ENCODE data around the gene IL22RA2. TPM values are rescaled to one million over a fixed set of nuclear protein-coding genes. Genes with fewer than 3 reads are reported as not detected.

Gene IL22RA2
- total and polyA plus RNA-seq, 9 of the 15 experiments (the other 6 are each of a cell fraction or from before 2014, with no cell fraction given) = 0.03 TPM; not detected in 8

DNA sequence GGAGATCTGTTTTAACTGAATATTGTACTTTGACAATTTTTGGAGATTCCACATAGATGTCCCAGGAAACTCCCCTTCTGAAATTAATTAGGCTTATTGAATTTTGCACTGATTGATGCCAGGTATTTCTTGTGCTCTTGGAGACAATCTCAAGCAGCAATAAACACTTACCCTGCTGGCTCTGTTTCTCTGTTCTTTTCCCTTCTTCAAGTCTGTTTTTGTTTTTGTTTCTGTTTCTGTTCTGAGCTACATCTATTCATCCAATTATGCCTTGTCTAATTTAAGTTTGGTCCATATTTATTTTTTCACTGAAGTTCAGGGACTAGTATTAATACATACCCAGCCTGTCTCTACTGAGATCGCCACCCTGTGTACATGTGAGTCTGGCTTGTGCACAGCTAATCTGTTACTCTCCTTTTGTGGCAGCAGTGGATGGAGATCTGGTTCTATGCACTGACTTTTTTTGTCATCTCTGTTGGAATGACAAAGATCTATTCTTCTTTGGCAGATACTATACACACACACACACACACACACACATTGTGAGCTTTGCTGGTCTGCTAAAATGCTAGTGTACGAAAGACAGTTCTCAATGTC is 51.9 kb downstream of the IL22RA2 start (continued):
- TF ChIP-seq, protein P1, sequence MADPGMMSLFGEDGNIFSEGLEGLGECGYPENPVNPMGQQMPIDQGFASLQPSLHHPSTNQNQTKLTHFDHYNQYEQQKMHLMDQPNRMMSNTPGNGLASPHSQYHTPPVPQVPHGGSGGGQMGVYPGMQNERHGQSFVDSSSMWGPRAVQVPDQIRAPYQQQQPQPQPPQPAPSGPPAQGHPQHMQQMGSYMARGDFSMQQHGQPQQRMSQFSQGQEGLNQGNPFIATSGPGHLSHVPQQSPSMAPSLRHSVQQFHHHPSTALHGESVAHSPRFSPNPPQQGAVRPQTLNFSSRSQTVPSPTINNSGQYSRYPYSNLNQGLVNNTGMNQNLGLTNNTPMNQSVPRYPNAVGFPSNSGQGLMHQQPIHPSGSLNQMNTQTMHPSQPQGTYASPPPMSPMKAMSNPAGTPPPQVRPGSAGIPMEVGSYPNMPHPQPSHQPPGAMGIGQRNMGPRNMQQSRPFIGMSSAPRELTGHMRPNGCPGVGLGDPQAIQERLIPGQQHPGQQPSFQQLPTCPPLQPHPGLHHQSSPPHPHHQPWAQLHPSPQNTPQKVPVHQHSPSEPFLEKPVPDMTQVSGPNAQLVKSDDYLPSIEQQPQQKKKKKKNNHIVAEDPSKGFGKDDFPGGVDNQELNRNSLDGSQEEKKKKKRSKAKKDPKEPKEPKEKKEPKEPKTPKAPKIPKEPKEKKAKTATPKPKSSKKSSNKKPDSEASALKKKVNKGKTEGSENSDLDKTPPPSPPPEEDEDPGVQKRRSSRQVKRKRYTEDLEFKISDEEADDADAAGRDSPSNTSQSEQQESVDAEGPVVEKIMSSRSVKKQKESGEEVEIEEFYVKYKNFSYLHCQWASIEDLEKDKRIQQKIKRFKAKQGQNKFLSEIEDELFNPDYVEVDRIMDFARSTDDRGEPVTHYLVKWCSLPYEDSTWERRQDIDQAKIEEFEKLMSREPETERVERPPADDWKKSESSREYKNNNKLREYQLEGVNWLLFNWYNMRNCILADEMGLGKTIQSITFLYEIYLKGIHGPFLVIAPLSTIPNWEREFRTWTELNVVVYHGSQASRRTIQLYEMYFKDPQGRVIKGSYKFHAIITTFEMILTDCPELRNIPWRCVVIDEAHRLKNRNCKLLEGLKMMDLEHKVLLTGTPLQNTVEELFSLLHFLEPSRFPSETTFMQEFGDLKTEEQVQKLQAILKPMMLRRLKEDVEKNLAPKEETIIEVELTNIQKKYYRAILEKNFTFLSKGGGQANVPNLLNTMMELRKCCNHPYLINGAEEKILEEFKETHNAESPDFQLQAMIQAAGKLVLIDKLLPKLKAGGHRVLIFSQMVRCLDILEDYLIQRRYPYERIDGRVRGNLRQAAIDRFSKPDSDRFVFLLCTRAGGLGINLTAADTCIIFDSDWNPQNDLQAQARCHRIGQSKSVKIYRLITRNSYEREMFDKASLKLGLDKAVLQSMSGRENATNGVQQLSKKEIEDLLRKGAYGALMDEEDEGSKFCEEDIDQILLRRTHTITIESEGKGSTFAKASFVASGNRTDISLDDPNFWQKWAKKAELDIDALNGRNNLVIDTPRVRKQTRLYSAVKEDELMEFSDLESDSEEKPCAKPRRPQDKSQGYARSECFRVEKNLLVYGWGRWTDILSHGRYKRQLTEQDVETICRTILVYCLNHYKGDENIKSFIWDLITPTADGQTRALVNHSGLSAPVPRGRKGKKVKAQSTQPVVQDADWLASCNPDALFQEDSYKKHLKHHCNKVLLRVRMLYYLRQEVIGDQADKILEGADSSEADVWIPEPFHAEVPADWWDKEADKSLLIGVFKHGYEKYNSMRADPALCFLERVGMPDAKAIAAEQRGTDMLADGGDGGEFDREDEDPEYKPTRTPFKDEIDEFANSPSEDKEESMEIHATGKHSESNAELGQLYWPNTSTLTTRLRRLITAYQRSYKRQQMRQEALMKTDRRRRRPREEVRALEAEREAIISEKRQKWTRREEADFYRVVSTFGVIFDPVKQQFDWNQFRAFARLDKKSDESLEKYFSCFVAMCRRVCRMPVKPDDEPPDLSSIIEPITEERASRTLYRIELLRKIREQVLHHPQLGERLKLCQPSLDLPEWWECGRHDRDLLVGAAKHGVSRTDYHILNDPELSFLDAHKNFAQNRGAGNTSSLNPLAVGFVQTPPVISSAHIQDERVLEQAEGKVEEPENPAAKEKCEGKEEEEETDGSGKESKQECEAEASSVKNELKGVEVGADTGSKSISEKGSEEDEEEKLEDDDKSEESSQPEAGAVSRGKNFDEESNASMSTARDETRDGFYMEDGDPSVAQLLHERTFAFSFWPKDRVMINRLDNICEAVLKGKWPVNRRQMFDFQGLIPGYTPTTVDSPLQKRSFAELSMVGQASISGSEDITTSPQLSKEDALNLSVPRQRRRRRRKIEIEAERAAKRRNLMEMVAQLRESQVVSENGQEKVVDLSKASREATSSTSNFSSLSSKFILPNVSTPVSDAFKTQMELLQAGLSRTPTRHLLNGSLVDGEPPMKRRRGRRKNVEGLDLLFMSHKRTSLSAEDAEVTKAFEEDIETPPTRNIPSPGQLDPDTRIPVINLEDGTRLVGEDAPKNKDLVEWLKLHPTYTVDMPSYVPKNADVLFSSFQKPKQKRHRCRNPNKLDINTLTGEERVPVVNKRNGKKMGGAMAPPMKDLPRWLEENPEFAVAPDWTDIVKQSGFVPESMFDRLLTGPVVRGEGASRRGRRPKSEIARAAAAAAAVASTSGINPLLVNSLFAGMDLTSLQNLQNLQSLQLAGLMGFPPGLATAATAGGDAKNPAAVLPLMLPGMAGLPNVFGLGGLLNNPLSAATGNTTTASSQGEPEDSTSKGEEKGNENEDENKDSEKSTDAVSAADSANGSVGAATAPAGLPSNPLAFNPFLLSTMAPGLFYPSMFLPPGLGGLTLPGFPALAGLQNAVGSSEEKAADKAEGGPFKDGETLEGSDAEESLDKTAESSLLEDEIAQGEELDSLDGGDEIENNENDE (IDR thresholded peaks at IDR 0.05; ENCODE audit: low read depth, low read length) = no peak
- TF ChIP-seq ZNF76 (CRISPR knock-in tag; IDR thresholded peaks at IDR 0.05; ENCODE audit: borderline replicate concordance) (no peak), PCBP1 (IDR thresholded peaks at IDR 0.05; ENCODE audit: low read depth, low read length, poor library complexity, severe bottlenecking) (no peak), CAMTA2 (CRISPR knock-in tag; conservative IDR thresholded peaks at IDR 0.05) (no peak), XRCC5 (IDR thresholded peaks at IDR 0.05; ENCODE audit: low read depth, low read length) (no peak), ZKSCAN1 (IDR thresholded peaks at IDR 0.05; ENCODE audit: low read depth, low read length) (no peak)
- TF ChIP-seq, protein P2, sequence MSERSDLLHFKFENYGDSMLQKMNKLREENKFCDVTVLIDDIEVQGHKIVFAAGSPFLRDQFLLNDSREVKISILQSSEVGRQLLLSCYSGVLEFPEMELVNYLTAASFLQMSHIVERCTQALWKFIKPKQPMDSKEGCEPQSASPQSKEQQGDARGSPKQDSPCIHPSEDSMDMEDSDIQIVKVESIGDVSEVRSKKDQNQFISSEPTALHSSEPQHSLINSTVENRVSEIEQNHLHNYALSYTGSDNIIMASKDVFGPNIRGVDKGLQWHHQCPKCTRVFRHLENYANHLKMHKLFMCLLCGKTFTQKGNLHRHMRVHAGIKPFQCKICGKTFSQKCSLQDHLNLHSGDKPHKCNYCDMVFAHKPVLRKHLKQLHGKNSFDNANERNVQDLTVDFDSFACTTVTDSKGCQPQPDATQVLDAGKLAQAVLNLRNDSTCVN (CRISPR knock-in tag; IDR thresholded peaks at IDR 0.05) = no peak
- TF ChIP-seq, protein P3, sequence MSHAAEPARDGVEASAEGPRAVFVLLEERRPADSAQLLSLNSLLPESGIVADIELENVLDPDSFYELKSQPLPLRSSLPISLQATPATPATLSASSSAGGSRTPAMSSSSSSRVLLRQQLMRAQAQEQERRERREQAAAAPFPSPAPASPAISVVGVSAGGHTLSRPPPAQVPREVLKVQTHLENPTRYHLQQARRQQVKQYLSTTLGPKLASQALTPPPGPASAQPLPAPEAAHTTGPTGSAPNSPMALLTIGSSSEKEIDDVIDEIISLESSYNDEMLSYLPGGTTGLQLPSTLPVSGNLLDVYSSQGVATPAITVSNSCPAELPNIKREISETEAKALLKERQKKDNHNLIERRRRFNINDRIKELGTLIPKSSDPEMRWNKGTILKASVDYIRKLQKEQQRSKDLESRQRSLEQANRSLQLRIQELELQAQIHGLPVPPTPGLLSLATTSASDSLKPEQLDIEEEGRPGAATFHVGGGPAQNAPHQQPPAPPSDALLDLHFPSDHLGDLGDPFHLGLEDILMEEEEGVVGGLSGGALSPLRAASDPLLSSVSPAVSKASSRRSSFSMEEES (CRISPR knock-in tag; IDR thresholded peaks at IDR 0.05) = no peak

Data from K562 (cell line).